Measurements from ENCODE around the gene SPARCL1.
A peak's percentile ranks its signal among the peaks of the same experiment; 100 is the strongest.
"Not testable (repeated sequence)": the region's sequence is repeated elsewhere in the genome, so short reads cannot be mapped to it uniquely, and the experiment has no call there.

SPARCL1 gene

GRCh38 chr4:87478732-87479250 lies 50.4 kb downstream of the SPARCL1 start:
- DNase-seq (ENCODE audit: low spot score in 2 of 2) (no peak), ATAC-seq (ENCODE audit: low read depth) (no peak)
- Mint-ChIP-seq H3K4me3 (no peak overlapping the region), H3K36me3 (no peaks in the 10 kb centered on the region), H3K4me1 (no peaks in the 10 kb centered on the region), H3K27ac (no peak overlapping the region), H3K27me3 (no peaks in the 10 kb centered on the region), H3K9me3 (no peaks in the 10 kb centered on the region)

GRCh38 chr4:87476934-87477333 lies 52.2 kb downstream of the SPARCL1 start:
- no peak for ATAC-seq (ENCODE audit: low read depth)
- no peaks in the 10 kb centered on the region for H3K36me3 Mint-ChIP-seq
- H3K4me3 Mint-ChIP-seq: no peak overlapping the region
- H3K27ac Mint-ChIP-seq: no peak overlapping the region
- no peak for DNase-seq (ENCODE audit: low spot score in 2 of 2)
- no peaks in the 10 kb centered on the region for H3K27me3 Mint-ChIP-seq
- no peaks in the 10 kb centered on the region for H3K4me1 Mint-ChIP-seq
- no peaks in the 10 kb centered on the region for H3K9me3 Mint-ChIP-seq

- Mint-ChIP-seq H3K4me3 (no peak overlapping the region), H3K4me1 (no peaks in the 10 kb centered on the region), H3K27ac (no peak overlapping the region), H3K27me3 (no peaks in the 10 kb centered on the region), H3K9me3 (no peaks in the 10 kb centered on the region), H3K36me3 (no peaks in the 10 kb centered on the region)
- no peak for DNase-seq (ENCODE audit: low spot score in 2 of 2)
- no peak for ATAC-seq (ENCODE audit: low read depth)
Measured at GRCh38 chr4:87469390-87469789, 59.8 kb downstream of the SPARCL1 start.

GRCh38 chr4:87465739-87466366 lies 63.3 kb downstream of the SPARCL1 start:
- peak in 1 of 2 donors; percentile 28 for DNase-seq (ENCODE audit: low spot score in 2 of 2)
- no peak overlapping the region for H3K4me3 Mint-ChIP-seq
- no peaks in the 10 kb centered on the region for H3K9me3 Mint-ChIP-seq
- no peak overlapping the region for H3K27ac Mint-ChIP-seq
- H3K27me3 Mint-ChIP-seq: no peaks in the 10 kb centered on the region
- ATAC-seq (ENCODE audit: low read depth): peak; percentile 56
- H3K36me3 Mint-ChIP-seq: no peaks in the 10 kb centered on the region
- peaks cover 4% of the 10 kb centered on the region for H3K4me1 Mint-ChIP-seq

GRCh38 chr4:87462102-87462501 lies 67.1 kb downstream of the SPARCL1 start:
- peaks cover 4% of the 10 kb centered on the region for H3K4me1 Mint-ChIP-seq
- no peak overlapping the region for H3K27ac Mint-ChIP-seq
- H3K9me3 Mint-ChIP-seq: peaks cover 3% of the 10 kb centered on the region
- DNase-seq (ENCODE audit: low spot score in 2 of 2) (no peak), ATAC-seq (ENCODE audit: low read depth) (no peak)
- no peak overlapping the region for H3K4me3 Mint-ChIP-seq
- H3K27me3 Mint-ChIP-seq: no peaks in the 10 kb centered on the region
- peaks cover 13% of the 10 kb centered on the region for H3K36me3 Mint-ChIP-seq

GRCh38 chr4:87461281-87461700 lies 67.9 kb downstream of the SPARCL1 start:
- H3K27ac Mint-ChIP-seq: peak overlapping the region; percentile 60
- H3K9me3 Mint-ChIP-seq: peaks cover 3% of the 10 kb centered on the region
- ATAC-seq (ENCODE audit: low read depth): no peak
- no peak overlapping the region for H3K4me3 Mint-ChIP-seq
- no peaks in the 10 kb centered on the region for H3K27me3 Mint-ChIP-seq
- peaks cover 4% of the 10 kb centered on the region for H3K4me1 Mint-ChIP-seq
- peaks cover 13% of the 10 kb centered on the region for H3K36me3 Mint-ChIP-seq
- no peak for DNase-seq (ENCODE audit: low spot score in 2 of 2)

GRCh38 chr4:87458913-87459312 lies 70.3 kb downstream of the SPARCL1 start:
- Mint-ChIP-seq H3K4me3 (no peak overlapping the region), H3K27me3 (no peaks in the 10 kb centered on the region), H3K4me1 (peaks cover 4% of the 10 kb centered on the region), H3K36me3 (peaks cover 19% of the 10 kb centered on the region), H3K9me3 (peaks cover 3% of the 10 kb centered on the region), H3K27ac (no peak overlapping the region)
- ATAC-seq (ENCODE audit: low read depth): no peak
- no peak for DNase-seq (ENCODE audit: low spot score in 2 of 2)

GRCh38 chr4:87451537-87451936 lies 77.6 kb downstream of the SPARCL1 start:
- H3K4me3 Mint-ChIP-seq: no peak overlapping the region
- H3K4me1 Mint-ChIP-seq: no peaks in the 10 kb centered on the region
- no peaks in the 10 kb centered on the region for H3K27me3 Mint-ChIP-seq
- H3K27ac Mint-ChIP-seq: no peak overlapping the region
- ATAC-seq (ENCODE audit: low read depth): no peak
- no peak for DNase-seq (ENCODE audit: low spot score in 2 of 2)
- no peaks in the 10 kb centered on the region for H3K9me3 Mint-ChIP-seq
- peaks cover 27% of the 10 kb centered on the region for H3K36me3 Mint-ChIP-seq

- H3K36me3 Mint-ChIP-seq: peaks cover 33% of the 10 kb centered on the region
- not testable (repeated sequence) for H3K27me3 Mint-ChIP-seq, H3K9me3 Mint-ChIP-seq
Measured at GRCh38 chr4:87446375-87446774, 82.8 kb downstream of the SPARCL1 start.

GRCh38 chr4:87445964-87446363 lies 83.2 kb downstream of the SPARCL1 start:
- DNase-seq (ENCODE audit: low spot score in 2 of 2) (no peak), ATAC-seq (ENCODE audit: low read depth) (no peak)
- H3K27ac Mint-ChIP-seq: no peak overlapping the region
- no peak overlapping the region for H3K4me3 Mint-ChIP-seq
- H3K27me3 Mint-ChIP-seq: no peaks in the 10 kb centered on the region
- H3K4me1 Mint-ChIP-seq: no peaks in the 10 kb centered on the region
- H3K36me3 Mint-ChIP-seq: peaks cover 31% of the 10 kb centered on the region
- H3K9me3 Mint-ChIP-seq: no peaks in the 10 kb centered on the region

More at GRCh38 chr4:87446375-87446774, 82.8 kb downstream of the SPARCL1 start:
- not testable (repeated sequence) for H3K27ac Mint-ChIP-seq; DNase-seq (ENCODE audit: low spot score in 2 of 2); ATAC-seq (ENCODE audit: low read depth); H3K4me1 Mint-ChIP-seq; H3K4me3 Mint-ChIP-seq

GRCh38 chr4:87444741-87445140 lies 84.4 kb downstream of the SPARCL1 start:
- DNase-seq (ENCODE audit: low spot score in 2 of 2) (no peak), ATAC-seq (ENCODE audit: low read depth) (no peak)
- no peak overlapping the region for H3K27ac Mint-ChIP-seq
- peaks cover 30% of the 10 kb centered on the region for H3K36me3 Mint-ChIP-seq
- H3K4me1 Mint-ChIP-seq: no peaks in the 10 kb centered on the region
- no peaks in the 10 kb centered on the region for H3K9me3 Mint-ChIP-seq
- H3K4me3 Mint-ChIP-seq: no peak overlapping the region
- H3K27me3 Mint-ChIP-seq: no peaks in the 10 kb centered on the region

- Mint-ChIP-seq H3K4me1 (no peaks in the 10 kb centered on the region), H3K9me3 (no peaks in the 10 kb centered on the region), H3K27me3 (no peaks in the 10 kb centered on the region), H3K4me3 (no peak overlapping the region), H3K36me3 (peaks cover 36% of the 10 kb centered on the region), H3K27ac (no peak overlapping the region)
- DNase-seq (ENCODE audit: low spot score in 2 of 2): no peak
- no peak for ATAC-seq (ENCODE audit: low read depth)
Measured at GRCh38 chr4:87442889-87443288, 86.3 kb downstream of the SPARCL1 start.

GRCh38 chr4:87433342-87433741 lies 95.8 kb downstream of the SPARCL1 start:
- no peaks in the 10 kb centered on the region for H3K27me3 Mint-ChIP-seq
- ATAC-seq (ENCODE audit: low read depth) (no peak), DNase-seq (ENCODE audit: low spot score in 2 of 2) (no peak)
- peaks cover 18% of the 10 kb centered on the region for H3K4me1 Mint-ChIP-seq
- H3K4me3 Mint-ChIP-seq: no peak overlapping the region
- peak overlapping the region; percentile 55 for H3K27ac Mint-ChIP-seq
- peaks cover 18% of the 10 kb centered on the region for H3K36me3 Mint-ChIP-seq
- H3K9me3 Mint-ChIP-seq: no peaks in the 10 kb centered on the region

- DNase-seq (ENCODE audit: low spot score in 2 of 2) (no peak), ATAC-seq (ENCODE audit: low read depth) (no peak)
- H3K36me3 Mint-ChIP-seq: peaks cover 7% of the 10 kb centered on the region
- H3K27ac Mint-ChIP-seq: peak overlapping the region; percentile 7
- peaks cover 18% of the 10 kb centered on the region for H3K4me1 Mint-ChIP-seq
- no peak overlapping the region for H3K4me3 Mint-ChIP-seq
- no peaks in the 10 kb centered on the region for H3K9me3 Mint-ChIP-seq
- no peaks in the 10 kb centered on the region for H3K27me3 Mint-ChIP-seq
Measured at GRCh38 chr4:87430038-87430437, 99.1 kb downstream of the SPARCL1 start.

GRCh38 chr4:87428979-87429378 lies 100.2 kb downstream of the SPARCL1 start:
- no peaks in the 10 kb centered on the region for H3K9me3 Mint-ChIP-seq
- no peak overlapping the region for H3K4me3 Mint-ChIP-seq
- no peak overlapping the region for H3K27ac Mint-ChIP-seq
- H3K36me3 Mint-ChIP-seq: peaks cover 7% of the 10 kb centered on the region
- no peaks in the 10 kb centered on the region for H3K27me3 Mint-ChIP-seq
- no peak for ATAC-seq (ENCODE audit: low read depth)
- H3K4me1 Mint-ChIP-seq: peaks cover 22% of the 10 kb centered on the region
- DNase-seq (ENCODE audit: low spot score in 2 of 2): no peak

All from memory B cell (primary cell).